ENCODE data around the gene KRTAP3-2. TPM values are rescaled to one million over a fixed set of nuclear protein-coding genes. Genes with fewer than 3 reads are reported as not detected.

The KRTAP3-2 gene
- total RNA-seq, 1 experiment from 2014 or later, result not detected

GRCh38 chr17:40981115-40981514, 18.6 kb downstream of the KRTAP3-2 start:
- Histone ChIP-seq H3K4me1 (ENCODE audit: insufficient read depth, low read length) (no peaks in the 10 kb centered on the region; the same call in 1 of the 2 replicates), H3K9ac (ENCODE audit: extremely low read depth, insufficient read length, low read length) (no peak overlapping the region), H3K9me3 (ENCODE audit: control insufficient read depth, low read depth, low read length) (no peaks in the 10 kb centered on the region), H3K27me3 (ENCODE audit: insufficient read depth, low read length) (no peaks in the 10 kb centered on the region), H3K79me1 (ENCODE audit: insufficient read depth, low read depth, low read length, poor library complexity, severe bottlenecking) (no peaks in the 10 kb centered on the region), H4K20me1 (ENCODE audit: control insufficient read depth, insufficient read depth, insufficient read length) (no peaks in the 10 kb centered on the region), H2BK5ac (ENCODE audit: insufficient read length, low read length) (no peak overlapping the region), H3K4me2 (ENCODE audit: insufficient read depth, insufficient read length, low read length) (no peak overlapping the region), H2BK120ac (ENCODE audit: low read depth, low read length, poor library complexity, severe bottlenecking) (no peak overlapping the region), H2AK5ac (ENCODE audit: insufficient read length, low read length) (no peak overlapping the region), H4K91ac (ENCODE audit: insufficient read length, low read depth, low read length) (no peak overlapping the region), H3K79me2 (ENCODE audit: insufficient read depth, low read length) (no peaks in the 10 kb centered on the region), H3K56ac (ENCODE audit: insufficient read length, low read depth, low read length) (no peak overlapping the region), H3K23ac (ENCODE audit: insufficient read length, low read depth, low read length) (no peak overlapping the region), H3T11ph (ENCODE audit: low read length) (no peak overlapping the region), H3K23me2 (ENCODE audit: insufficient read length, low read depth, low read length, poor library complexity, severe bottlenecking) (no peaks in the 10 kb centered on the region), H2BK15ac (ENCODE audit: low read depth, low read length) (no peak overlapping the region), H4K8ac (replicated peaks; ENCODE audit: insufficient read length, low read depth, low read length) (no peak overlapping the region), H3K18ac (ENCODE audit: insufficient read length, low read depth, low read length) (no peak overlapping the region), H4K5ac (ENCODE audit: insufficient read length, low read depth, low read length) (no peak overlapping the region), H2AFZ (ENCODE audit: low read length) (no peak overlapping the region), H2BK12ac (ENCODE audit: insufficient read length, low read depth, low read length) (no peak overlapping the region), H3K4ac (ENCODE audit: low read depth, low read length) (no peak overlapping the region), H3K14ac (ENCODE audit: insufficient read depth, low read length) (no peak overlapping the region), H3K27ac (ENCODE audit: insufficient read length, low read depth, low read length) (no peak overlapping the region), H2BK20ac (ENCODE audit: low read depth, low read length, poor library complexity, severe bottlenecking) (no peak overlapping the region)
- no CpG with 5 or more reads among the region's 5 CpGs for WGBS (ENCODE audit: extremely low coverage, insufficient read length, low lambda C conversion rate)
- no peak for DNase-seq
- Mint-ChIP-seq H3K9me3 (no peaks in the 10 kb centered on the region), H3K4me1 (peaks cover 11 to 14% of the 10 kb centered on the region in 2 experiments), H3K4me3 (no peak overlapping the region), H3K36me3 (ENCODE audit: insufficient read depth in 1 of 3, low read depth in 3 of 3) (no peaks in the 10 kb centered on the region), H3K27ac (no peak overlapping the region), H3K27me3 (ENCODE audit: low read depth) (peaks cover 3% of the 10 kb centered on the region)
- no peak for TF ChIP-seq CTCF (conservative IDR thresholded peaks at IDR 0.05)
